NAMALWA (cell line): ENCODE results near the gene C11orf21.

Experiments
- DNase-seq: peaks from one replicate; pipeline ENCODE4 v3.0.0-alpha.2; 2015; ENCODE audit warnings: low spot score

Gene C11orf21

GRCh38 chr11:2271327-2272227 lies 30.1 kb downstream of the C11orf21 start:
- DNase-seq: no peak

DNA sequence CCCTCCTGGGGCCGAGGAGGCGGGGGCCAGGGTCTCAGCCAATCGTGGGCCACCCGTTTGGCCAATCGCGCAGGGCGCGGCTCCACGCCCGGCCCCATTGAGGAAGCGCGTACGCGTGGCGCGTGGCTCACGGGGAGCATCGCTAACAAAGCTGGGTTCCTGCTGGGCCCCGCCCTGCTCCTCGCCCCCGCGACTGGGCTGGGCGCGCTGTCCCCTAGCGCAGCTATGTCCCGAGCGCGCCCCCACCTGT lies 30.7 kb downstream of the C11orf21 start:
- DNase-seq: no peak

DNA sequence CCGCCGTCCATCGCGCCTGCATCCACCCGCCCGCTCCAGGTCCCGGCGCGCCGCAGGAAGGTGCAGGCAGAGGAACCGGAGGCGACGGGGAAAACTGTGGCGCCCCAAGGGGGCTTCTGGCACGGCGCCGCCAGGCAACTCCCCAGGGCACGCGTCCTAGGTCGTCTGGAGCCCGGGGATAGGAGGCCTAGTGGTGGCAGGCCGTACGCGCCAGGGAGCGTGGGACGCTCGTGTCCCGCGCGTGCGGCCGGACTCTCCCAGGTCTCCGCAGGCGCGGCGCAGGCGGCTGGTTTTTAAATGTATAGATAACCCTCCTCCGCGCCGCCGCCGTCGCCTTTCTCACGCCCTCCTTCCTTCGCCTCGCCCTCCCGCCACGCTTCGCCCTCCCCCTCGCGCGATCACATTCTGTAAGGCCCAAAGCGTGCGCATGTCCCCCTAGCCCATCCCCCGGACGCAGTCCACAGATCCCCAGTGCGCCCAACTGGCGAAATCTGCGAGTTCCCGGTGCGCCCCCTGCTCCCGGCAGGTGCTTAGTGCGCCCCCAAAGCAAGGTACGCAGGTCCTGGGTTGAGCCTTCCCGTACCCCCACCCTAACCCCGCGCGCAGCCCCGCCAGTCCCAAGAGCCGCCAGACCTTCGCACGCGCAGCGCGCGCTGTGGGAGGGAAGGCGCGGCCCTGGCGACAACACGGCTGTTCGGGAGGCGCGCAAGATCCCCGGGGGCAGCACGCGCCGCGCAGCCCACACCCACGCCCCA lies 31.2 kb downstream of the C11orf21 start, which contains the start of gene ASCL2:
Gene ASCL2 (minus strand): TSS at position 267 of the 755 bp plus-strand sequence. CDS start 256 bp downstream, at position 11.
- DNase-seq: no peak

- DNase-seq: no peak
Measured at GRCh38 chr11:2269601-2270321, 32.0 kb downstream of the C11orf21 start.

- no peak for DNase-seq
Measured at GRCh38 chr11:2268729-2269600, 32.8 kb downstream of the C11orf21 start.

DNA sequence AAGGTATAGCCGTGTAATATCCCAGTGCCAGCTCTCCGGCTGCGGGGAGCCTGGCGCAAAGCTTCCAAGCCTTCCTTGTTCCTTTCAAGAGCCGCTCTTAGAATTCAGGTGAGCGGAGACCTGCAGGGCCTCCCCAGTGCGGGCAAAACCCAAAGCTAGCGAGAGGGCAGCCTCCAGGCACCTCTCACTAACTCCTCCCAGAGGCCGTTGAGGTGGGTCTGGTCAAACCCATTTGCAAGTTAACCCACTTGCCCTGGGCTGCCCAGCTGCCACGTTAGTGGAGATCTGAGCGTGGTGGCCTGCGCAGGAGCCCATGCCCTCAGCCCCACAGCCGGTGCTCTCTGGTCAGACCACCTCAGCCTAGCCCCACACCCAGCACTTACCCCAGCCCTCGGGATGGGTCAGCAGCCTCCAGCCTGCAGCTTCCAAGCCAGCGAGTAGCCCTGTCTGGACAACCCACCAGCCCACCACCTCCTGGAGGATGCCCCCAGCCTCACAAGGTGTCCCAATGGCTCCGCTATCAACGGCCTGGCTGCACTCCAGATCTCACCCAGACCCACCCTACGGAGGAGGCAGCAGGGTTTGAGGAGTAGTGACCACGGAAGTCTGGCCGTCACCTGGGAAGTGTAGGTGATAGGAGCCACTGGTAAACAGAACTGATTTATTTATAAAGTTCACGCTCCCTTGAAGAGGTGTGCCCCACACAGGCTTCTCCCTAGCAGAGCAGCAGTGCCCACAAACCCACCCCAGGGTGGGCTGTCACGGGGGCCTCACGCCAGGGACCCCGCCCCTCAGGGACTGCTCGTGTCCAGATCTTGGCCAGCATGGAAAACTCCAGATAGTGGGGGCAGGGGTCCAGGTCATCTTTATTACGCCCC lies 33.6 kb downstream of the C11orf21 start:
- no peak for DNase-seq

GRCh38 chr11:2267306-2267850 lies 34.3 kb downstream of the C11orf21 start:
- no peak for DNase-seq

DNA sequence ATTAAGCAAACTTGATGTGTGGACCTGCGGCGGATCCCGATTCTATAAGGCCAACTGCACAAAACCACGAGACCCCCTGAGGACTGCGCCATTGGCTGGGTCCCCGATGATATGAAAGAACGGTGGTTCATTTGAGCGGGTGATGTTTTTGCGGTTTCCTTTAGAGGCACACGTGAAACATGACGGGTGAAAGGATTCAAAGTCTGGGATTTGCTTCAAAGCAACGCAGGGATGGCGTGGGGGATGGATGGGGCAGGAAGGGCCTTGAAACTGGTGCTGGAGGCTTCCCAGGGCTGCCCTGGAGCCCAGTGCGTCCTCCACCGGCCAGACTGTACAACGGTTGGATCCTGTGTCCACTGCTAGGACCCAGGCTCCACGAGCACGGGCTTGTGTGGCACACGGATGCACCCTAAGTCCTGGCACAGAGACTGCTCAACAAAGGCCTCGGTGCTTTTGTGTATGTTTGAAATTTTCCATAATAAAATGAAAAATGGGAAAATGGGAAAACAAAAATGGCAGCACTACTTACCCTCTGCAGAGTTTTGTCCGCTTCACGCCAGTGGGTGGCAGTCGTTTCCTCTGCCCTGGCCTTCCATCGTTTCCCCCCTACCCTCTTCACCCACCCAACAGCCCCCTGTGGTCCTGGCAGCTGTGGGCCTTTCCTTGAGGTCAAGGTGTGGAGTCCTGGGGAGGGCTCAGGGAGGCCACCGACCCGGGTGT lies 35.0 kb downstream of the C11orf21 start:
- no peak for DNase-seq

GRCh38 chr11:2265854-2266585 lies 35.7 kb downstream of the C11orf21 start:
- no peak for DNase-seq

- peak; percentile 67 for DNase-seq
Measured at GRCh38 chr11:2265396-2265795, 36.3 kb downstream of the C11orf21 start.

GRCh38 chr11:2264366-2265053 lies 37.2 kb downstream of the C11orf21 start:
- no peak for DNase-seq

DNA sequence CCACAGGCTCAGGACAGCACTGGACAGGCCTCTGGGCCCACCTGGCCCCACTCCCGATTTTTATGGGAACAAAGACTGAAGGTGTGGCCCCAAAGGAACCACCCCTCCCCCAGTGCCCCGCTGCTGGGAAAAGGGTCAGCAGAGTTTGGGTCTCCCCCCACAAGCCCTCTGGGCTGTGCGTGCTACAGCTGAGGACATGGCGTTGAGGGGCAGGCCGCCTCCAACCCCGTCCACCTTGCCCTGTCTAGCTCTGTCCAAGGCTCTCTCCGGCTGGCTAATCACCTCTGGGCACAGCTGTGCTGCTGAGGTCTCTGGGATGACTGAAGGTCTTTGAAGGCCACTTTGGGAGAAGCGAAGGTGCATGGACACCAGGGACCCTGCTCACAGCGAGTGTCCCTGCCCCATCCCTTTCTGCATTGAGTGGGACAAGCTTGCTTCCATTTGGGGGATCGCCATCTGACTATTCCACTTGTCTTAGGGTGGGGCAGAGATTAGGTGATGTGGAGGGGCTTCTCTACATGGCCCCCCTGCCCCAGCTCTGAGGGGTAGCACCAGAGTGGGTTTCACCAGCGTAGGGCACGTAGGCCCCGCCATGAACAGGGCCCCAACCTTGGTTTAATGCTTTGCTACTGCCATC lies 37.9 kb downstream of the C11orf21 start:
- no peak for DNase-seq

GRCh38 chr11:2263071-2263565 lies 38.6 kb downstream of the C11orf21 start:
- no peak for DNase-seq

DNA sequence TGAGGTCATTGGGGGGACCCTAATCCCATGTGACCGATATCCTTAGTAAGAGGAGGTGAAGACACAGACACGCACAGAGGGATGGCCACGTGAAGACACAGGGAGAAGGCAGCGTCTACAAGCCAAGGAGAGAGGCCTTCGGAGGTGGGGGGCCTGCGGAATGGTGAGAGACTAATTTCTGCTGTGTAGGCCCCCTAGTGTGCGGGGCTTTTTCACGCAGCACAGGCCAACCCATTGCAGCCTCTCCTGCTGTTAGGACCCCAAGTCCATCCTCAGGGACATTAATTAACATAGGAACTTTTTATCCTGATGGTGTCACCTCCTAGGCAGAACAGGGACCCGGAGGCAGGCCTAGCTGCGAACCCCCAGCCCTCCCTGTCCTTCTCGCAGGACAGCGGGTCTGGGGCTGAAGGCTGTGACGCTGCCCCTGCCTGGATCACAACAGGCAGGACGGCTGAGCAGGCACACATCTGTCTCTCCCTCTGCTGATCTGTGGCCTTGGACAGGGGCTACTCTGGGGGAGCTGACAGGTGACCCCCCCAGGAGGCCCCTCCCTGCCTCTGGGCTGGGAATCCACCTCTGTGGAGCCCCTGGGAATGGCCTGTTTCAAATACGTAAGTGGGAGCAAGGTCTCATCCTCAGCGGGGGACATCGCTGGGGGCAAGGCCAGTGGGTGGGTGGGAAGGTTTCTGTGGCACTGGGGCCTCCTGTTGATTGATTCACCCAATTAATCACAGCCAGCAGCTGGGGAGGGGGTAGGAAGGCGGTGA lies 39.2 kb downstream of the C11orf21 start:
- DNase-seq: no peak

DNA sequence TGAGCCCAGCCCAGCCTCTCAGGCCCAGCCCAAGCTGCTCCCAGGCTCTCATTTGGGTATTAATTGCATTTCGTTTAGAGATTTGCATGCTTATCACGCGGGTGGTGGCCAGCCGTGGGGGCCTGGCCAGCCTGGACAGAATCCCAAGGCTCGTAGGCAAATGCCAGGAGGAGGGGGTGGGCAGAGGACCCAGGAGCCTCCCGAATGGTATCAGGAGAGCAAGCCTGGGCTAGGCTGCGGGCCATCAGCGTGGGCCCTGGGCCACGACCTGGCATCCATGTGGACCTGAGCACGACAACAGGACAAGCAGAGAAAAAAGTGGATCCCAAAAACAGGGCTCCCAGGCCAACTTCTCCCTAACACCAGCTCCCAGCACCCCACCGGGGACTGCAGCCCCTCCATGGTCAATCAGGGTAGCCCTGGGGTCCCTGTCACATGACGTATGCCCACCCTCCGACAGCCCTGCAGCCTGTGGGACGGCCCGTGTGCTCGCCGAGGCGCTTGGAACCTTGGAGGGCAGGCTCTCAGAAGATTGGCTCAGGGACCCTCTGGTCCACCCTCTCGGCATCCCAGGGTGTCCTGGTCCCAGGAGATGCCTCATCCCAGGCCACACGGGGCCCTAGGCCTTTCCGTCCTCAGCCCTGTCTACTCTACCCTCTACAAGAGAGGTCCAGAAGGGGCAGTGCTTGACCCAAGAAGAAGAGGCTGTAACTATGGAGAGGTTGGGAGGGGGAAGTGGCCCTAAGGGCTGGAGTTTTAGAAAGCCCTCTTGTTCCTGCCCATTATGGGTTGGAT lies 40.1 kb downstream of the C11orf21 start:
- no peak for DNase-seq
